Measurements from ENCODE around the gene PAPPA. TPM values are rescaled to one million over a fixed set of nuclear protein-coding genes. Genes with fewer than 3 reads are reported as not detected.

Gene PAPPA
- total RNA-seq, 1 experiment from 2014 or later, result 3.9 TPM

DNA sequence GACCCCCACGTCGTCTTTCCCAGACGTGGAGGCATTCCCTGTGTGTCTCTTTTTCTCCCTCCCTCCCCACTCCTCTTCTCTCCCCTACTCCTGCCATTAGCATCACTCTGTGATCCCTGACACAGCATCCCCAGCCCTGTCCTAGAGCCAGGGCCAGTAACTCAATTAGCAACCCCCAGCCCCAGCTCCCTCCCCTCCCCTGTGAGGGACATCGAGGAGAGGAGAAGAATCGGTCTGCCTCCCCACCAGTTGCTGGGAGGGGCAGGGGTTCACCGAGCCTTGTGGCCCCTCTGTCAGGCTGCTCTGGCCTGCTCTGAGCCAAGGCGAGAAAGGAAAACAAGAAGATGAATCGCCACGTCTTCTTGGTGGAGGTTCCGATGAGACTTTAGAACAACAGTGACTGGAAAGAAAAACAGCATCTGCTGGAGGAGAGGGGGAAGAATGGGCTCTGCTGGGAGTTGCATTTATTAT, 123.1 kb downstream of the PAPPA start:
- intact Hi-C loops (cut with micrococcal nuclease; ENCODE audit: unreplicated experiment), result no loop called here
- POLR2A ChIA-PET (ENCODE audit: unreplicated experiment), result no interaction called here
- no peaks in the 10 kb centered on the region for H3K27me3 ChIP-seq (ENCODE audit: insufficient read depth, low read depth)
- H2AFZ ChIP-seq, result no peak overlapping the region
- H3F3A ChIP-seq (ENCODE audit: insufficient read depth, low read depth), result no peaks in the 10 kb centered on the region
- no TSS peak for BruUV-seq (replicated peaks)
- DNase-seq, result no peak
- H4K20me1 ChIP-seq (ENCODE audit: insufficient read depth), result no peaks in the 10 kb centered on the region
- H3K4me2 ChIP-seq, result no peak overlapping the region
- no peaks in the 10 kb centered on the region for H3K36me3 ChIP-seq (ENCODE audit: low read depth)
- no peak overlapping the region for H3K4me3 ChIP-seq
- H3K4me1 ChIP-seq (replicated peaks; ENCODE audit: insufficient read depth), result 0 out of 2 replicates have a peak, but pooled peaks cover under 1% of the 10 kb centered on the region
- H3K79me2 ChIP-seq (ENCODE audit: low read depth), result no peaks in the 10 kb centered on the region
- no peak overlapping the region for H3K27ac ChIP-seq
- CTCF ChIA-PET, result no interaction called here
- no peaks in the 10 kb centered on the region for H3K9me3 ChIP-seq (ENCODE audit: insufficient read depth, low read depth)
- TF ChIP-seq, protein P1, sequence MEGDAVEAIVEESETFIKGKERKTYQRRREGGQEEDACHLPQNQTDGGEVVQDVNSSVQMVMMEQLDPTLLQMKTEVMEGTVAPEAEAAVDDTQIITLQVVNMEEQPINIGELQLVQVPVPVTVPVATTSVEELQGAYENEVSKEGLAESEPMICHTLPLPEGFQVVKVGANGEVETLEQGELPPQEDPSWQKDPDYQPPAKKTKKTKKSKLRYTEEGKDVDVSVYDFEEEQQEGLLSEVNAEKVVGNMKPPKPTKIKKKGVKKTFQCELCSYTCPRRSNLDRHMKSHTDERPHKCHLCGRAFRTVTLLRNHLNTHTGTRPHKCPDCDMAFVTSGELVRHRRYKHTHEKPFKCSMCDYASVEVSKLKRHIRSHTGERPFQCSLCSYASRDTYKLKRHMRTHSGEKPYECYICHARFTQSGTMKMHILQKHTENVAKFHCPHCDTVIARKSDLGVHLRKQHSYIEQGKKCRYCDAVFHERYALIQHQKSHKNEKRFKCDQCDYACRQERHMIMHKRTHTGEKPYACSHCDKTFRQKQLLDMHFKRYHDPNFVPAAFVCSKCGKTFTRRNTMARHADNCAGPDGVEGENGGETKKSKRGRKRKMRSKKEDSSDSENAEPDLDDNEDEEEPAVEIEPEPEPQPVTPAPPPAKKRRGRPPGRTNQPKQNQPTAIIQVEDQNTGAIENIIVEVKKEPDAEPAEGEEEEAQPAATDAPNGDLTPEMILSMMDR (conservative IDR thresholded peaks at IDR 0.05), result no peak
- TF ChIP-seq EZH2 (IDR thresholded peaks at IDR 0.05; ENCODE audit: low read depth), result no peak
- H3K9me2 ChIP-seq (ENCODE audit: insufficient read depth), result no peaks in the 10 kb centered on the region

DNA sequence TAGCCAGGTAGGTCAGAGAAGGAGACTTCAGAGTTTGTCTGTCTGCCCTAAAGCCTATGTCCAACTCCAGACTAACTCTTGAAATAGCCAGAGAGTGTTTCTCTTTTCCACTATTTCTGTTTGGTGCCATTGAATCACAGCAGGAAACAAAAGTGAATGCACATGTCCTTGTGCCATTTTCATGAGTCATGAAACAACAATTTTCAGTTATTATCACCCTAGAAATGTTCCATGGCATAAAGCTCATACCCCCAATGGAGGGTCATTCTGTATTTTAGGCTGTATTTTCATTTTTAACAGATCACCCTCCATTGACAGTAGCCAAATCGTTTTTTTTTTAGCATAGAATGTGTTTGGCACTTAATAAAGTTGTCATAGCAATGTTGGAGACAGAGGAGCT, 124.7 kb downstream of the PAPPA start:
- Histone ChIP-seq H3K27me3 (ENCODE audit: insufficient read depth, low read depth) (no peaks in the 10 kb centered on the region), H3K9me2 (ENCODE audit: insufficient read depth) (no peaks in the 10 kb centered on the region), H3K36me3 (ENCODE audit: low read depth) (no peaks in the 10 kb centered on the region), H3K27ac (no peak overlapping the region), H3F3A (ENCODE audit: insufficient read depth, low read depth) (no peaks in the 10 kb centered on the region), H2AFZ (no peak overlapping the region), H3K4me2 (no peak overlapping the region), H4K20me1 (ENCODE audit: insufficient read depth) (no peaks in the 10 kb centered on the region), H3K4me1 (replicated peaks; ENCODE audit: insufficient read depth) (no peaks in the 10 kb centered on the region), H3K4me3 (no peak overlapping the region), H3K9me3 (ENCODE audit: insufficient read depth, low read depth) (no peaks in the 10 kb centered on the region), H3K79me2 (ENCODE audit: low read depth) (no peaks in the 10 kb centered on the region)
- CTCF ChIA-PET, result no interaction called here
- intact Hi-C loops (cut with micrococcal nuclease; ENCODE audit: unreplicated experiment), result no loop called here
- BruUV-seq (replicated peaks), result no TSS peak
- POLR2A ChIA-PET (ENCODE audit: unreplicated experiment), result no interaction called here
- TF ChIP-seq, protein P1 (conservative IDR thresholded peaks at IDR 0.05), result no peak
- no peak for TF ChIP-seq EZH2 (IDR thresholded peaks at IDR 0.05; ENCODE audit: low read depth)
- DNase-seq, result no peak

DNA sequence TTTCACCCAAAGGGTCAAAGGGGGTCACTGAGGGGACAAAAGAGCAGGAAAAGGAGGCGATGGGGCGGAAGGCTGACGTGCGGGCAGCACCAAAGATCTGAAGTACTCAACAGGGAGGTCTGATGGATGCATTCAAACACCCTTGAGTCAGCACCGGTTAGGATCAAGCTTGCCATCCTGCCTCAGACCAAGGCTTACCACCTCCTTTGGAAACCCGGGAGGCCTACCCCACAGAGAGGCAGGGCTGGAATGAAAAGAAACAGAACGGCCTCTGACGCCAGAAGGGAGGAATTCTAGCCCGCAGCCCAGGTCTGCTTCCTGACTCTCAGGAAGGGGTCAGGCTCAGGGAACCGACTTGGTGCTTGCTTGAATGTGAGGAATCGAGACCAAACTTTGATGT, 125.6 kb downstream of the PAPPA start:
- Histone ChIP-seq H3K9me2 (ENCODE audit: insufficient read depth) (no peaks in the 10 kb centered on the region), H3K4me1 (replicated peaks; ENCODE audit: insufficient read depth) (no peaks in the 10 kb centered on the region), H4K20me1 (ENCODE audit: insufficient read depth) (no peaks in the 10 kb centered on the region), H3K27ac (no peak overlapping the region), H3K4me3 (no peak overlapping the region), H3K79me2 (ENCODE audit: low read depth) (no peaks in the 10 kb centered on the region), H2AFZ (no peak overlapping the region), H3K27me3 (ENCODE audit: insufficient read depth, low read depth) (no peaks in the 10 kb centered on the region), H3K9me3 (ENCODE audit: insufficient read depth, low read depth) (no peaks in the 10 kb centered on the region), H3K36me3 (ENCODE audit: low read depth) (no peaks in the 10 kb centered on the region), H3K4me2 (no peak overlapping the region), H3F3A (ENCODE audit: insufficient read depth, low read depth) (no peaks in the 10 kb centered on the region)
- BruUV-seq (replicated peaks), result no TSS peak
- ChIA-PET CTCF (no interaction called here), POLR2A (ENCODE audit: unreplicated experiment) (no interaction called here)
- DNase-seq, result no peak
- TF ChIP-seq, protein P1 (conservative IDR thresholded peaks at IDR 0.05), result no peak
- TF ChIP-seq EZH2 (IDR thresholded peaks at IDR 0.05; ENCODE audit: low read depth), result no peak
- intact Hi-C loops (cut with micrococcal nuclease; ENCODE audit: unreplicated experiment), result no loop called here

Data from PC-9 (cell line).